Measurements from ENCODE around the gene FARP1. TPM values are rescaled to one million over a fixed set of nuclear protein-coding genes. Genes with fewer than 3 reads are reported as not detected.
A peak's percentile ranks its signal among the peaks of the same experiment; 100 is the strongest.

FARP1 gene
- total and polyA plus RNA-seq, 2 of the 13 experiments (the other 11 are each of a cell fraction or from before 2014, with no cell fraction given) = 70.6 to 126 TPM

DNA sequence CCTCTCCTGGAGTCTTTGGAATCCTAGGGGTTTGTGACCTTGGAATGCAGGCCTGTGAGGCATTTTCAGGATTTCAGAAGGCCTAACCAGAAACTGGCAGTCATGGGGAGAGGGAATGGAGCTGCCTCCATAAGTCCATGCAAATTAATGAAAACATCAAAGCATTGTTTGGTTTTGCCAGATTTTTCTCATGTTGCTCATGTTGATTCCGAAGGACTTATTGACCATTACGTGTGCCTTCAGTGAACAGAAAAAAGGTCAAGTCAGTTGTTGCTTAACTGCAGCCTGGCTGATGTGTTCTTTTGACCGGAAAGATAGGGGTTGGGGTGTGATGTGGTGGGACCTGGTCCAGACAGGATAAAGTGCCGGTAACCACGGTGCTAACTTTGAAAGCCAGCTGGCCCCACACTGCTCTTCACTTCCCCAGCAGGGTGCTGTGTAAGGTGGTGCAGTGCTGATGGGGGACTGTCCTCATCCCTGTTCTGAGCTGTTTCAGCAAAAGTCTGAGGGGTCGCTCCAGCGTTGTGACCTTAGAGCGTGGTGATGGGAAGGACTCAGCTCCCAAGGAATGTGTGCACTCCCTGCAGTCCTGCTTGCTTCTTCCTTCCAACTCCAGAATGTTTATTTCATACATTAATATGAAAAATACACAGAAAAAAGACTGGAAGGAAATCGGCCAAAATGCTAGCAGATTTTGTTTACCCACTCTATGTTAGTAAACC lies 30.7 kb downstream of the FARP1 start (continued):
- TF ChIP-seq ZNF326 (CRISPR knock-in tag; IDR thresholded peaks at IDR 0.05; ENCODE audit: borderline replicate concordance) (no peak), CAMTA2 (CRISPR knock-in tag; IDR thresholded peaks at IDR 0.05; ENCODE audit: borderline replicate concordance) (no peak), GTF2F1 (IDR thresholded peaks at IDR 0.05; ENCODE audit: low read length) (no peak), ZNF354B (CRISPR knock-in tag; IDR thresholded peaks at IDR 0.05) (0 out of 2 replicates have a peak, but pooled peaks have one; percentile 35), ZBTB34 (CRISPR knock-in tag; IDR thresholded peaks at IDR 0.05) (peak; percentile 83; the same call in 1 of the 2 replicates), FLYWCH1 (CRISPR knock-in tag; IDR thresholded peaks at IDR 0.05) (no peak), SRSF1 (optimal IDR thresholded peaks at IDR 0.05; ENCODE audit: low read depth, low read length) (no peak), ZNF749 (CRISPR knock-in tag; IDR thresholded peaks at IDR 0.05; ENCODE audit: borderline replicate concordance) (no peak), ZMYM3 (CRISPR knock-in tag; IDR thresholded peaks at IDR 0.05) (no peak), FOSL1 (CRISPR knock-in tag; IDR thresholded peaks at IDR 0.05; ENCODE audit: borderline replicate concordance) (no peak), ATM (IDR thresholded peaks at IDR 0.05; ENCODE audit: borderline replicate concordance) (no peak), KDM5B (CRISPR knock-in tag; IDR thresholded peaks at IDR 0.05; ENCODE audit: borderline replicate concordance) (no peak), SP1 (IDR thresholded peaks at IDR 0.05) (no peak), SP1 (CRISPR knock-in tag; IDR thresholded peaks at IDR 0.05) (no peak), ZNF660 (CRISPR knock-in tag; IDR thresholded peaks at IDR 0.05; ENCODE audit: borderline replicate concordance, low read depth) (no peak)
- TF ChIP-seq, protein P1, sequence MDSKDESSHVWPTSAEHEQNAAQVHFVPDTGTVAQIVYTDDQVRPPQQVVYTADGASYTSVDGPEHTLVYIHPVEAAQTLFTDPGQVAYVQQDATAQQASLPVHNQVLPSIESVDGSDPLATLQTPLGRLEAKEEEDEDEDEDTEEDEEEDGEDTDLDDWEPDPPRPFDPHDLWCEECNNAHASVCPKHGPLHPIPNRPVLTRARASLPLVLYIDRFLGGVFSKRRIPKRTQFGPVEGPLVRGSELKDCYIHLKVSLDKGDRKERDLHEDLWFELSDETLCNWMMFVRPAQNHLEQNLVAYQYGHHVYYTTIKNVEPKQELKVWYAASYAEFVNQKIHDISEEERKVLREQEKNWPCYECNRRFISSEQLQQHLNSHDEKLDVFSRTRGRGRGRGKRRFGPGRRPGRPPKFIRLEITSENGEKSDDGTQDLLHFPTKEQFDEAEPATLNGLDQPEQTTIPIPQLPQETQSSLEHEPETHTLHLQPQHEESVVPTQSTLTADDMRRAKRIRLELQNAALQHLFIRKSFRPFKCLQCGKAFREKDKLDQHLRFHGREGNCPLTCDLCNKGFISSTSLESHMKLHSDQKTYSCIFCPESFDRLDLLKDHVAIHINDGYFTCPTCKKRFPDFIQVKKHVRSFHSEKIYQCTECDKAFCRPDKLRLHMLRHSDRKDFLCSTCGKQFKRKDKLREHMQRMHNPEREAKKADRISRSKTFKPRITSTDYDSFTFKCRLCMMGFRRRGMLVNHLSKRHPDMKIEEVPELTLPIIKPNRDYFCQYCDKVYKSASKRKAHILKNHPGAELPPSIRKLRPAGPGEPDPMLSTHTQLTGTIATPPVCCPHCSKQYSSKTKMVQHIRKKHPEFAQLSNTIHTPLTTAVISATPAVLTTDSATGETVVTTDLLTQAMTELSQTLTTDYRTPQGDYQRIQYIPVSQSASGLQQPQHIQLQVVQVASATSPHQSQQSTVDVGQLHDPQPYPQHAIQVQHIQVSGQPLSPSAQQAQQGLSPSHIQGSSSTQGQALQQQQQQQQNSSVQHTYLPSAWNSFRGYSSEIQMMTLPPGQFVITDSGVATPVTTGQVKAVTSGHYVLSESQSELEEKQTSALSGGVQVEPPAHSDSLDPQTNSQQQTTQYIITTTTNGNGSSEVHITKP (CRISPR knock-in tag; IDR thresholded peaks at IDR 0.05; ENCODE audit: low read depth) = 0 out of 2 replicates have a peak, but pooled peaks have one; percentile 50
- TF ChIP-seq, protein P2, sequence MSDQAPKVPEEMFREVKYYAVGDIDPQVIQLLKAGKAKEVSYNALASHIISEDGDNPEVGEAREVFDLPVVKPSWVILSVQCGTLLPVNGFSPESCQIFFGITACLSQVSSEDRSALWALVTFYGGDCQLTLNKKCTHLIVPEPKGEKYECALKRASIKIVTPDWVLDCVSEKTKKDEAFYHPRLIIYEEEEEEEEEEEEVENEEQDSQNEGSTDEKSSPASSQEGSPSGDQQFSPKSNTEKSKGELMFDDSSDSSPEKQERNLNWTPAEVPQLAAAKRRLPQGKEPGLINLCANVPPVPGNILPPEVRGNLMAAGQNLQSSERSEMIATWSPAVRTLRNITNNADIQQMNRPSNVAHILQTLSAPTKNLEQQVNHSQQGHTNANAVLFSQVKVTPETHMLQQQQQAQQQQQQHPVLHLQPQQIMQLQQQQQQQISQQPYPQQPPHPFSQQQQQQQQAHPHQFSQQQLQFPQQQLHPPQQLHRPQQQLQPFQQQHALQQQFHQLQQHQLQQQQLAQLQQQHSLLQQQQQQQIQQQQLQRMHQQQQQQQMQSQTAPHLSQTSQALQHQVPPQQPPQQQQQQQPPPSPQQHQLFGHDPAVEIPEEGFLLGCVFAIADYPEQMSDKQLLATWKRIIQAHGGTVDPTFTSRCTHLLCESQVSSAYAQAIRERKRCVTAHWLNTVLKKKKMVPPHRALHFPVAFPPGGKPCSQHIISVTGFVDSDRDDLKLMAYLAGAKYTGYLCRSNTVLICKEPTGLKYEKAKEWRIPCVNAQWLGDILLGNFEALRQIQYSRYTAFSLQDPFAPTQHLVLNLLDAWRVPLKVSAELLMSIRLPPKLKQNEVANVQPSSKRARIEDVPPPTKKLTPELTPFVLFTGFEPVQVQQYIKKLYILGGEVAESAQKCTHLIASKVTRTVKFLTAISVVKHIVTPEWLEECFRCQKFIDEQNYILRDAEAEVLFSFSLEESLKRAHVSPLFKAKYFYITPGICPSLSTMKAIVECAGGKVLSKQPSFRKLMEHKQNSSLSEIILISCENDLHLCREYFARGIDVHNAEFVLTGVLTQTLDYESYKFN (CRISPR knock-in tag; conservative IDR thresholded peaks at IDR 0.05) = peak; percentile 79
- TF ChIP-seq, protein P3, sequence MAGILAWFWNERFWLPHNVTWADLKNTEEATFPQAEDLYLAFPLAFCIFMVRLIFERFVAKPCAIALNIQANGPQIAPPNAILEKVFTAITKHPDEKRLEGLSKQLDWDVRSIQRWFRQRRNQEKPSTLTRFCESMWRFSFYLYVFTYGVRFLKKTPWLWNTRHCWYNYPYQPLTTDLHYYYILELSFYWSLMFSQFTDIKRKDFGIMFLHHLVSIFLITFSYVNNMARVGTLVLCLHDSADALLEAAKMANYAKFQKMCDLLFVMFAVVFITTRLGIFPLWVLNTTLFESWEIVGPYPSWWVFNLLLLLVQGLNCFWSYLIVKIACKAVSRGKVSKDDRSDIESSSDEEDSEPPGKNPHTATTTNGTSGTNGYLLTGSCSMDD (CRISPR knock-in tag; IDR thresholded peaks at IDR 0.05) = no peak
- TF ChIP-seq, protein P4, sequence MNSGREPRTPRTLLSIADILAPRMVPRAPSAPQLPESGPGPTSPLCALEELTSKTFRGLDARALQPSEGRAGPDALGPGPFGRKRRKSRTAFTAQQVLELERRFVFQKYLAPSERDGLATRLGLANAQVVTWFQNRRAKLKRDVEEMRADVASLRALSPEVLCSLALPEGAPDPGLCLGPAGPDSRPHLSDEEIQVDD (CRISPR knock-in tag; IDR thresholded peaks at IDR 0.05; ENCODE audit: borderline replicate concordance) = no peak

Data from HepG2 (cell line).